ENCODE measurements around the gene CCDC9B. TPM values are rescaled to one million over a fixed set of nuclear protein-coding genes. Genes with fewer than 3 reads are reported as not detected.

CCDC9B gene
- total RNA-seq, 1 donor from 2014 or later = 21.6 TPM

GRCh38 chr15:40354408-40355171, 13.9 kb upstream of the CCDC9B start:
- Mint-ChIP-seq H3K27ac (ENCODE audit: unreplicated experiment) (peak overlapping the region; percentile 55), H3K4me1 (ENCODE audit: unreplicated experiment) (peaks cover 34% of the 10 kb centered on the region), H3K27me3 (ENCODE audit: unreplicated experiment) (no peaks in the 10 kb centered on the region), H3K9me3 (ENCODE audit: unreplicated experiment) (no peaks in the 10 kb centered on the region), H3K4me3 (ENCODE audit: unreplicated experiment) (no peak overlapping the region), H3K36me3 (ENCODE audit: unreplicated experiment) (no peaks in the 10 kb centered on the region)
- DNase-seq (ENCODE audit: extremely low spot score, unreplicated experiment) = no peak
- peak; percentile 62 for TF ChIP-seq CTCF (IDR thresholded peaks at IDR 0.05)

DNA sequence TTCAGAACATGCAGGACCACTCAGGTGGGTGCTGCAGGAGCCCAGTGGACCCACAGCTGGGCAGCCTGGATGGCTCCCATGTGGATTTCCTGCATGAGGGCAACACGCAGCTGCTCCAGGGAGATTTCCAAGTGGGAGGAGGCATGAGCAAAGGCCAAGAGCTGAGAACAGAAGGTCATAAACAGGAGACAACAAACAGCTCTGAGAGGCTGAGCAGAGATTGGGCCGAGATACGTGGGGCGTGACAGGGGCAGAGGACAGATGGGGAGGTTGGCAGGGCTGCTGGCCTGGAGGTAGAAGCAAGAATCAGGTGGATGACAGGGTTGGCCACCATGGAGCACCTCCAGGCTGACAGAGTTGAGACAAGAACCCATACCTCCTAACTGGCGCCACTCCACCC, 13.0 kb upstream of the CCDC9B start:
- no peak overlapping the region for H3K4me3 Mint-ChIP-seq (ENCODE audit: unreplicated experiment)
- no peak for DNase-seq (ENCODE audit: extremely low spot score, unreplicated experiment)
- TF ChIP-seq CTCF (IDR thresholded peaks at IDR 0.05) = no peak
- H3K27me3 Mint-ChIP-seq (ENCODE audit: unreplicated experiment) = no peaks in the 10 kb centered on the region
- H3K36me3 Mint-ChIP-seq (ENCODE audit: unreplicated experiment) = no peaks in the 10 kb centered on the region
- no peaks in the 10 kb centered on the region for H3K9me3 Mint-ChIP-seq (ENCODE audit: unreplicated experiment)
- H3K27ac Mint-ChIP-seq (ENCODE audit: unreplicated experiment) = peak overlapping the region; percentile 23
- peaks cover 33% of the 10 kb centered on the region for H3K4me1 Mint-ChIP-seq (ENCODE audit: unreplicated experiment)

- no peak for DNase-seq (ENCODE audit: extremely low spot score, unreplicated experiment)
- H3K4me1 Mint-ChIP-seq (ENCODE audit: unreplicated experiment) = peaks cover 28% of the 10 kb centered on the region
- H3K27me3 Mint-ChIP-seq (ENCODE audit: unreplicated experiment) = no peaks in the 10 kb centered on the region
- TF ChIP-seq CTCF (IDR thresholded peaks at IDR 0.05) = no peak
- H3K36me3 Mint-ChIP-seq (ENCODE audit: unreplicated experiment) = no peaks in the 10 kb centered on the region
- no peak overlapping the region for H3K4me3 Mint-ChIP-seq (ENCODE audit: unreplicated experiment)
- no peaks in the 10 kb centered on the region for H3K9me3 Mint-ChIP-seq (ENCODE audit: unreplicated experiment)
- H3K27ac Mint-ChIP-seq (ENCODE audit: unreplicated experiment) = no peak overlapping the region
These were observed 11.7 kb upstream of the CCDC9B start for GRCh38 chr15:40352281-40352901.

GRCh38 chr15:40349163-40349562, 8.4 kb upstream of the CCDC9B start:
- no peak for DNase-seq (ENCODE audit: extremely low spot score, unreplicated experiment)
- no peak overlapping the region for H3K27ac Mint-ChIP-seq (ENCODE audit: unreplicated experiment)
- no peaks in the 10 kb centered on the region for H3K36me3 Mint-ChIP-seq (ENCODE audit: unreplicated experiment)
- TF ChIP-seq CTCF (IDR thresholded peaks at IDR 0.05) = no peak
- no peaks in the 10 kb centered on the region for H3K27me3 Mint-ChIP-seq (ENCODE audit: unreplicated experiment)
- H3K4me1 Mint-ChIP-seq (ENCODE audit: unreplicated experiment) = peaks cover 15% of the 10 kb centered on the region
- no peak overlapping the region for H3K4me3 Mint-ChIP-seq (ENCODE audit: unreplicated experiment)
- H3K9me3 Mint-ChIP-seq (ENCODE audit: unreplicated experiment) = no peaks in the 10 kb centered on the region

DNA sequence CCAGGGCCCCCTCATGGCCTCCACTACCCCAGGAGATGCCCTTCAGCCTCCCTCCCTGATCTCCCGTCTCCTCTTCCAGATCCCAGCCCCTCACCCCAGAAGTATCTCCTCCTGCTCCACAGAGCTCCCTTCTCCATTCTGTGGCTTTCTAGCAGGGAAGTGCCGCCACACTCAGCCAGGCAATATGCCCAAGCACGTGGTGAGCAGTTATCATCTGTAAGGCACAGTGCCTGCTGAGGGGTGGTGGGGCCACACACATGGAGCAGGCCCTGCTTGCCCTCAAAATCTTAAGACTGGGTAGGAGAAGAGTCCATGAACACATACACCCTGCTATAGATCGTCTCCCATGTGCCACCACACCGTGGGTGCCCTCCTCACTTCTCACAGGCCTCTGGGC, 7.7 kb upstream of the CCDC9B start:
- Mint-ChIP-seq H3K27me3 (ENCODE audit: unreplicated experiment) (no peaks in the 10 kb centered on the region), H3K4me3 (ENCODE audit: unreplicated experiment) (no peak overlapping the region), H3K27ac (ENCODE audit: unreplicated experiment) (no peak overlapping the region), H3K9me3 (ENCODE audit: unreplicated experiment) (no peaks in the 10 kb centered on the region), H3K4me1 (ENCODE audit: unreplicated experiment) (peaks cover 14% of the 10 kb centered on the region), H3K36me3 (ENCODE audit: unreplicated experiment) (no peaks in the 10 kb centered on the region)
- TF ChIP-seq CTCF (IDR thresholded peaks at IDR 0.05) = no peak
- DNase-seq (ENCODE audit: extremely low spot score, unreplicated experiment) = no peak

Data from osteocyte (in vitro differentiated cells).